HG03439 (cell line): ENCODE results near the gene LRWD1.

ENCODE experiments used
- ATAC-seq: cut with Tn5 transposase; IDR thresholded peaks from one replicate; pipeline ENCODE4 v1.9.1; 2021; ENCODE audit warnings: mild to moderate bottlenecking, moderate library complexity; ENCODE audit not compliant: unreplicated experiment

Gene LRWD1

DNA sequence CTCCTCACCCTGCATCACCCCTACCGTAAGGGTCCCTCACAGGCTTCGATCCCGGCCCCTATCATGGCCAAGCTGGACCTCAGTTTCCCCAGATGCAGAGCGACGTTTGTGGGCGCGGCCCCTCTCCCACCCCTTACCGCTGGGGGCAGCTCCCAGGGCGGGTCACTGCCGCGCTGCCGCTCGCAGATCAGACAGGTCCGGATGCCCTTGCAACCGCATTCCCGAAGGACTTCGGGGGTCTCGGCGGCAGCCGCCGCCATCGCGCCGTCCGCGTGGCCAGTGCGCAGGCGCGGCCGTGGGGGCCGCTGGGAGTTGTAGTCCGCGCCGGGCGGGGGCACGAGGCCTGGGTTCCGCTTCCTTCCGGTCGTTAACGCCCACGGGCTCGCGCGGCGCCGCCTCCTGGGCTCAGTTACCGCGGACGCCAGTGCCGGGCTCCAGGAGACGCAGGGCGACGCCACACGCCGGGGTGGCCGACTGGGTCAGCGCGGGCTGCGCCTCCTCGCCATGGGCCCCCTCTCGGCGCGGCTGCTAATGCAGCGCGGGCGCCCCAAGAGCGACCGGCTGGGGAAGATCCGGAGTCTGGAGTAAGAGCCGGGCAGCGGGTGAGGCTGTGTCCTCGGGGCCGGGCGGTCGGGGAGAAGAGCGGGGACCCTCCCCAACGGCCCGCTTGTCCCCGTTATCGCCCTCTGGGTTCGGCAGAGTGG lies at the start of gene LRWD1, which contains the start of gene ALKBH4:
TSS of gene LRWD1 (plus strand) at position 408 of the 704 bp plus-strand sequence. CDS start at position 505, 97 bp downstream.
TSS of gene ALKBH4 (minus strand) at position 287 of the 704 bp plus-strand sequence. CDS start at position 260, 27 bp downstream.
- peak; percentile 90 for ATAC-seq

DNA sequence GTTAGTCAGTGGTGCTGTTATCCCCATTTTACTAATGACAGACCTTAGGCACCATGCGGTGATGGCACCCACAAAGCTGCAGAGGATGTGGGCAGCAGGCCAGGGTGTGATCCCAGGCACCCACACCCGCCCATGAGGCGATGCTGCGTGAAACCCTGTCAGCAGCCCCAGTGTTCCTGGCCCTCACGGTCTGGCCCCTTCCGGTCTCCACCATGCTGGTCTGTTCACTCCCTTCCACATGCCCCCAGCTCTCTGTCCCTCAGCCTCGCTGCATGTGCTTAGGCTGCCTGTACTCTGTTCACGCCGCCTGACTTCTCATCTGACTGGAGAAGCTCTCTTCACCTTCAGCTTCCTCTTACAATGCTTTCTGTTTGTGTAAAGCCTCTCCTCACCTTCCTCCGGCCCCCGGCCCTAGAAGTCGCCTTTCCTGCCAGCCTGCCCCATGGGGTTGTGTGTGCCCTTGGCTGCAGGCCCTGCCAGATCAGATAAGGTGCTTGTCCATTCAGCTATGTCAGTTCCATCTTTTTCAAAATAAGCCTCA lies 49.0 kb upstream of the LRWD1 start:
- ATAC-seq: peak; percentile 41

DNA sequence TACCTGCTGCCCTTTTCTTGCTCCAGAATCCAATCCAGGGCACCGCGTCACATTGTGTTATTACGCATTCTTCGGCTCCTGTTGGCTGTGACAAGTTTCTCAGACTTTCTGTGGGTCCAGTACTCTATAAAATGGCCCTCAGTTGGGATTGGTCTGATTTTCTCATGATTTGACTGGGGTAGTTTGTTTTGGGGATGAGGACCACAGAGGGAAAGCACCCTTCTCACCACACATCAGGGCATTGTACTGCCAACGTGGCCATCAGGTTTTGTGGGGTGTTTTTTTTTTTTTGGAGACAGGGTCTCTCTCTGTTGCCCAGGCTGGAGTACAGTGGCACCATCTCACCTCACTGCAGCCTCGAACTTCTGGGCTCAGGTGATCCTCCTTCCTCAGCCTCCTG lies 48.4 kb upstream of the LRWD1 start:
- ATAC-seq: peak; percentile 8

DNA sequence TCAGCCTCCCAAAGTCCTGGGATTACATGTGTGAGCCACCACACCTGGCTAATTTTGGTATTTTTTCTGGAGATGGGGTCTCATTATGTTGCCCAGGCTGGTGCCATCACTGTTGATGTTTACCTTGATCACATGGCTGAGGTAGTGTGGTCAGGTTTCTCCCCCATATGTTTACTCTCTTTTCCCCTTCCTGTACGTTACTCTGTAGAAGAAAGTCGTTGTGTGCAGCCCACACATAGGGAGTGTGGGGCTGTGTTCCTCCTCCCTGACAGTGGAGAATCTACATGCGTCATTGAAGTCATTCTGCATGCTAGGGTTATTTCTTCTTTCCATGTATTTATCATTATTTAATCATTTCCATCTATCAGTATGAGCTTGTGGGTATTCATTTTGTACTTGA lies 47.7 kb upstream of the LRWD1 start:
- ATAC-seq: no peak

DNA sequence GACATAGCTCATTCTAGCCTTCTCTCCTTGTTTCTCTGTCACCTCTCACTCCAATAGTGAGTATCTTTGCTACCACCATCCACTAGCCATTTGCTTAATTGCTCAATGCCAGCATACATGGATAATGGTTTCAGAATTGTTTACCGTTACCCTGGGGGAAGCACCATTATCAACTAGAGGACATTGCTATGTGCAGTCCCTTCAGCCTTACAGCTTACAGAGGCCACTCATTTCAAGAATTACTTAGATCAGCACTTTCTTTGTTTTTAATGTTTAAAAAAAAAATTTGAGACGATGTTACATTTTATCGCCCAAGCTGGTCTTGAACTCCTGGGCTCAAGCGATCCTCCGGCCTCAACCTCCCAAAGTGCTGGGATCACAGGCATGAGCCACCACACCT lies 46.2 kb upstream of the LRWD1 start:
- ATAC-seq: no peak

DNA sequence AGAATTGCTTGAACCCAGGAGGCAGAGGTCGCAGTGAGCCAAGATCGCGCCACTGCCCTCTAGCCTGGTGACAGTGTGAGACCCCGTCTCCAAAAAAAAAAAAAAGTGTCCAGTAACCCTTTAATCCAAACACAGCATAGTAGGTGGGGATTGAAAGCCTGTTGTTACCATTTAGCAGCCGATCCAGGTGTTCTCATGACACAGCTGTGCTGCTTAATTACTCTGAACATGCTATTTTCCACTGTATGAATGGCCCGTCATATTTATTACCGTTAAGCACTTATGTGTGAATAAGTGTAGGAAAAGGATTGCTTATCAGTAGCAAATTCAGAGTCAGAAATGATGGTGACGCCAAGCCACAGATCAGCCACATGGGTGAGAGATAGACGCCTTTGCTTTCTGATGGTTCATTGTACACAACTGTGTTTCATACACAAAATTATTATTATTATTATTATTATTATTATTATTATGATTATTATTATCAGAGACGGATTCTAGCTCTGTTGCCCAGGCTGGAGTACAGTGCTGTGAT lies 43.0 kb upstream of the LRWD1 start:
- ATAC-seq: no peak

DNA sequence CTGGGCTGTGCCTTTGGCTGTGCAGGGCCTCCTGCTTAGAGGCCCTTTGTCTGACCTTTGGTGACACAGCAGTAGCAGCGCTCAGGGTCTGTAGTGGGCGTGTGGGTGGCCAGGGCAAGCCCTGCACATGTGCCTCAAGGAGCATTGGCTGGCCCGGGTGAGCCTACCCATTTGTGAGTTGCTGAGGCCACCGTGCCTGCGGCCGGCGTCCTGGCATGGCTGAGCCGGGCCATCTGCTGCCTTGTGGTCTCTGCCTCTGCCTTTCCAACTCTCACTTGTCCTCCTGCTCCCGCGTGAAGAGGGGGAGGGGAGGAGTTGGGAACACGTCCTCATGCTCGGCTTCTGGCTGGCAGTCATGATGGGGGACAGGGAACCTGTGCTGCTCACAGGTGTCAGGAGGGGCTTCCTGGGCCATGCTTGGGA lies 40.6 kb upstream of the LRWD1 start:
- ATAC-seq: no peak

DNA sequence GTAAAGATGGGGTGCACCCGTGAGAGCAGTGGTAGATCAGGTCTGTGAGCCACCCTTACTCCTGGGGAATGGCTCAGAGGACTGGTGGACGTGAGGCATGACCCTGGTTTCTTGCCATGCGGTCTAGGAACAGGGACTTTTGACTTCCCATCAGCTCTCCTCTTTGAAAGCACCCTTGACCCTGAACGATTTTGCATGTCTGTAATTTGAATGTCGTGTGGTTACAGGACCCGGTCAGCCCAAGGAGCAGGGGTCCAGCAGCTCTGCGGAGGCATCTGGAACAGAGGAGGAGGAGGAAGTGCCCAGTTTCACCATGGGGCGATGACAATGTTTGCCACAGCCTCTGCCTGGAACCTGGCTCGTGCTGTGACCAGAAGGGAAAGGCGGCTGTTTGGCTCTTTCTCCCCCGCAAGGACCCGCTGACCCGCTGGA lies 40.0 kb upstream of the LRWD1 start:
- no peak for ATAC-seq

DNA sequence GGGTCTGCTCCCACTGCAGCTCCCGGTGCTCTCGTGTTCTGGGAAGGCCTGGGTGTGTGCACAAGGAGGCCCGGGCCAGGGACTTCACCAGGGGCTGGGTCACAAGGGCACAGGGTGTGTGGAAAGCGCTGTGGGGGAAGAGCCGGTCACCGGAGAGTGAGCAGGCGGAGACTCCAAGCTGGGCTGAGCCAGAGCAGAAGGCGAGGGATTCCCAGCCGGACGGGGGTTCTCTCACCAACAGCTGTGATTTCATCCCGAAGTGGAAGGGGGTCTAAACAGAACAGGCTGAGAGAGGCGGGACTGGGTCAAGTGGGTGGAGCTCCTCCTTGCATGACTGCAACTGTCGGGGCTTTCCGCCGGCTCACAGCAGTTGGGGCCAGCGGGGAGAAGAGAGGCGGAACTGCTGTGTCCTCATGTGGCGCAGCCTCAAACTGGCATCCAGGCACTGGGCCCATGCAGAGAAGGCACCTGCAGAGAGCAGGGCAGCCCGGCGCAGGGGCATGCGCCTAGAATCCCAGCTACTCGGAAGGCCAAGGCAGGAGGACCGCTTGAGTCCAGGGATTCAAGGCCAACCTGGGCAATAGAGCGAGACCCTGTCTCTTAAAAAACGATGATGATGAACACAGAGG lies 39.0 kb upstream of the LRWD1 start:
- peak; percentile 52 for ATAC-seq

DNA sequence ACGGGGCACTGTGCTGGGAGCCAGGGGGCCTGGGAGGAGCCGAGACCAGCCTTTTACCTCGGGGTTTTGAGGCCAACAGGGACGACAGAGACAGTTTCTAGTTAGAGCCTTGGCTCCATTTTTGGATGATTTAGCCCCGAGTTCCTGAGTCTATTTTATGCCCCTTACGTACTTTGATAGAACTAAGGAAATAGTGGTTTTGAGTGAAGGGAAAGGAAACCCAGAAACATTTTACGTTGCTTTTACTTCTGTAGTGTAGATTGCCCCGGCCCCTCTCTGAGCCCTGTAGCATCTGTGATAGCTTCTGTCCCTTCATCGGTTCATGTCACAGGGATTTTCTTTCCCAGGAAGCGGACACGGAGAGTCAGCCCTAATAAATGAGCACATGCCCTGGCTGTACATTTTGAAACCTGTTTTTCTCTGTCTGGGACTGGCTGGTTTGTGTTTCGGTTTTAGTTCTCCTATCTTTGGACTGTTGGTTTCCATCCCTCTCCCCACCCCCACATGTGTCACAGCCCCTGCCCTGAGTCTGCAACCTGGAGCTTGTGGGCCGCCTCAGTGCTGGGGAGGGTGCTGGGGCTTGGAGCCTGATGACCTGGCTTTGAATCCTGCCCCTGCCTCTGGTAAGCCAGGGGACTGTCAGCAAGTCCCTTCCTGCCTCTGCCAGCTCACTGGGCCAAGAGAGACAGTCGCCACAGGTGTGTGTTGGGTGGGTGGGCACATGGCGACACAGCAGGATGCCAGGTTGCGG lies 38.3 kb upstream of the LRWD1 start:
- peak; percentile 50 for ATAC-seq

DNA sequence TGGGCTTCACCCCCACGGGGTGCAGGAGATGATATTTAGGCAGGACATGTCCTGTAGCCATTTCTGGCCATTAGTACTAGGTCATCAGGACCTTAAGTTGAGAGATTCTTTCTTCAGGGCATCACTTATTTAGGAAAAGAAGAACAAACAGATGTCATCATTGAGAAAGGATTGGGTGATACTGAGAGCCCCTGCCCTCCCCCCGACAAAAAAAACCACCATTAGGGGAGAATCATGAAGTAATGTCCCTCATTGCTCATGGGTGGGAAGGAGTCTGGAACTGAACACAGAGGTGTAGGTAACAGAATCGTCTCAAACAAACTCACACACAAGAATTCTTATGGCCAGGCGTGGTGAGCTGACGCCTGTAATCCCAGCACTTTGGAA lies 37.8 kb upstream of the LRWD1 start:
- ATAC-seq: no peak

DNA sequence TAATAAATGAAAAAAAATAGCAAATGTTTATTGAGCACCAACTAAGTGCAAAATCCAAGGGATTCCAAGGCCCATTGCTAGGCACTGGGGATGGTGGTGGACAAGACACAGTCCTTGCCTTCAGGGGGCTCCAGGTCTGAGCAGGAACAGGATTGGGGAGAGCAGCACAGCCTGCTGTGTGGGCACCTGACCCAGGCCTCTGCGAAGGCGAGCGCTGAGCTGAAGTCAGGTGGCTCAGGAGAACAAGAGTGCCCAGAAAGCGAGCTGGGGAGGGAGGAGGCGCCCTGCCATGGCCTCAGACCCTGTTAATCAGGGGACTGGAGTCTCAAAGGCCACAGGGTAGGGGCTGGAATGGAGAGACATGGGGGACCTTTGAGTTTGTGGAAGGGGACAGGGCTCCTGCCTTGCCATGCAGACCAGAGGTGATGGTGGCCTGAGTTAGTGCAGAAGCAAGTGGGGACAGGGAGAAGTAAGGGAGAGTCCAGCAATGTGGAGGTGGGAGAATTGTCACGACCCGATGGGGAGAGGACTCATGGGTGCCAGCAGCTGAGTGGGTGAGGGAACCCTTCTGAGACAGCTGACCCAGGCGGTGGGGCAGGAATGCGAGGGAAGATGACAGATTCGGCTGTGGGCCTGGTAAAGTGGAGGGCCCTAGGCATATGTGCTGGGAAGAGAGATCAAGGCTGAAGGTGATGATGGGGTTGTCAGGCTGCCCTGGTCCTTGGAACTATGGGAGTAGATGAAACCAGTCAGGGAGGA lies 35.5 kb upstream of the LRWD1 start:
- no peak for ATAC-seq

DNA sequence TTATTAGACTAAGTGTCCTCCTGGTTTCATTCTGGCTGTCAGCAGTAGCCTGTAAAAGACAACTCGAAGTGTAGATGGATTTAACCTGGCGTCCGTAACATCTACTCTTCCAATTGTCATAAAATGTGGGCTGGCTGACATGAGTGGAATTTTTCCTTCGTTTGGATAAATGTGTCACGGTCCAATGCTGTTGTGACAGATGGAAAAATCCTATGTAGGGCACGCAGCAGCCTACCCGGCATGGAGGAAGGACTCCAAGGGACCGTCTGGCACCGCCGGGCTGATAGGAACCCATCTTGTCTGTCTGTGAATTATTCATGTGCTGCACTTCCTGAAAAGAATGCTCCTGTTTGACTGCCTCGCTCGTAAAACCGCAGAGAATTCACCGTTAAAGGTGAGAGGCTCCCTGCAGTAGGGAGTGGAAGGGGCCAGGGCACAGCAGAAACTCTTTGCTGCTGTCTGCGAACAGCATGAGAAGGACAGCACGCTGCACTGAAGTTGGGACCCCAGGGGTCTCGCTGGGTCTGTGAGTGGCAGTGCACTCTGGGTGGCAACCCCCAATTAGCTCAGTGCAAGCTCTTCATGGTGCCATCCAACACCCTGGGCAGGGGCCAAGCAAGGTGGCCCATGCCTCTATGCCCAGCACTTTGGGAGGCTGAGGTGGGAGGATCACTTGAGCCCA lies 33.0 kb upstream of the LRWD1 start:
- ATAC-seq: no peak

DNA sequence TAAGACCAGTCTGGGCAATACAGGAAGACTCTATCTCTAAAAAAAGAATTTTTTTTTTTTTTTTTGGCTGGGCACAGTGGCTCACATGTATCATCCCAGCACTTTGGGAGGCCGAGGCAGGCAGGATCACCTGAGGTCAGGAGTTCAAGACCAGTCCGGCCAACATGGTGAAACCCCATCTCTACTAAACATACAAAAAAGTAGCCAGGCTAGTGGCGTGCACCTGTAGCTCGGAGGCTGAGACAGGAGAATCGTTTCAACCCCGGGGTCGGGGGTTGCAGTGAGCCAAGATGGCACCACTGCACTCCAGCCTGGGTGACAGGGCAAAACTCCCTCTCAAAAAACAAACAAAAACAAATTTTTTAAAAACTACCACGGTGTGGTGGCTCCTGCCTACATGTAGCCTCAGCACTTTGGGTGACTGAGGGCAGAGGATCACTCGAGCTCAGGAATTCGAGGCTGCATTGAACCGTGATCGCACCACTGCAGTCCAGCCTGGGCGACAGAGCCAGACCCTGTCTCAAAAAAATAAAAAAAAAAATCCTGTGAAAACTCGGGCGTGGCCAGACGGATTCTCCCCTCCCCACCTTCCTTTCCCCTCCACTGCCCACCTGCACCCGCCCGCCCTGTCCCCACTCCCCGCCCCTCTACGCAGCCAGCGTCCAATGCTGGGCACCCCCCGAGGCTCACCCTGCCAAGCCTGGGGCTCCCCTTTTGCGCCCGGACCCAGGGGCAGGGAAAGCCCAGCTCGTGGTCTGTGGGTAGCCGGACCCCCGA lies 32.2 kb upstream of the LRWD1 start:
- peak; percentile 17 for ATAC-seq

DNA sequence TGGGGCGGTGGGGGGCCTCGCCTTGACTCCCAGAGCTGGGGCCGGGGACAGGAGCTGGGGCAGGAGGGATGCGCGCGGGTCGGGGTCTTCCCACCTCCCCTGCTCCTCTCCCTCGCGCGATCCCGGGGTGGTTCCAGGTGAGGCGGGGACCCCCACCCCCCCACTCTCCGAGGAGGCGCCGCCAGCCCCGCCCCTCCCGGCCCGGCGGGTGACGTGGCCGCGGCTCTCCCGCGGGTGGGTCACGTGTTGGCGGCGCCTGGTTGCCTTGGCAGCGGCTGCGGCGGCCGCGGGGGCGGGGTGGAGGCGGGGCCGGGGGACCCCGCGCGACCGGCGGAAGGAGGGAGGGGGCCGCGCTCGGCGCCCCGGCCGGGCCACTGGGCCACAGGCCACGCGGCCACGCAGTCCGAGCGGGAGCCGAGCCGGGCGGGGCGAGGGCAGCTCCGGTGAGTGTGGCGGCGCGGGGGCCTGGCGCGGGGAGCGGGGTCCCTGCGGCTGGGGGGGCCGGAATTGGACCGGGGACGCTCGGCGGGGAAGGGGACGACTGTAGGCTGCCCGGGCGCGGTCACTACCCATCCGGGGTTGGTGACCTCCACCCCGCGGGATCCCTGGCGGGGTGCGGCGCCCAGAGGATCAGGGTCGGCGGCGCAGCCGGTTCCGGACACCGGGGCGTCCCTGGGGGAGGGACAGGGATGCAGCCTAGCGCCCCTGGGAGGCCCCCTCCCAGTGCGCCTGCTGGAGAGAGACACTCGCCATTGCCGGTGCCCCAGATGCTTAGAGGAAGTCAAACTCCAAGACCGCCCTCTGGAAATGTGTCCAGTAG lies 31.4 kb upstream of the LRWD1 start, which contains the start of gene ORAI2:
TSS of gene ORAI2 (plus strand) at position 357 of the 820 bp plus-strand sequence. CDS start 5,382 bp downstream, outside the sequence.
- peak; percentile 44 for ATAC-seq

DNA sequence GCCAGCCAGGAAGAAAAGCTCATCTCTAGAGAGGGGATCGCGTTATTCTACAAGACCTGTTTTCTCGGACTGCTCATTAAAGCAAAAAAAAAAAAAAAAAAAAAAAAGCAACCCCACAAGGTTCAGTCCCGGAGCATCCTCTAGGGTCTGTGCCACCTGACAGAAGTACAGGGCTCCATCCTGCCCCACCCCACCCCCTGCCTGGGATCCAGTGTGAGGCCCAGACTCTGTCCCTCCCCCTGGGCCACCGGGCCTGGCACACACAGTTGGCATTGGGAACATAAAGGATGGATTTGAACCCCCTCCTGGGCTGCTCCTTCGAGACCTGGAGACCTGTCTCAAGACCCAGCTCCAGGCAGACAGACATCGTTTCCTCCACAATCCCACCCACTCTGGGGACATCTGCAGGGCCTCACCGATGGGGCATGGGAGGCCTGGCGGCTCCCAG lies 30.7 kb upstream of the LRWD1 start:
- ATAC-seq: peak; percentile 6

DNA sequence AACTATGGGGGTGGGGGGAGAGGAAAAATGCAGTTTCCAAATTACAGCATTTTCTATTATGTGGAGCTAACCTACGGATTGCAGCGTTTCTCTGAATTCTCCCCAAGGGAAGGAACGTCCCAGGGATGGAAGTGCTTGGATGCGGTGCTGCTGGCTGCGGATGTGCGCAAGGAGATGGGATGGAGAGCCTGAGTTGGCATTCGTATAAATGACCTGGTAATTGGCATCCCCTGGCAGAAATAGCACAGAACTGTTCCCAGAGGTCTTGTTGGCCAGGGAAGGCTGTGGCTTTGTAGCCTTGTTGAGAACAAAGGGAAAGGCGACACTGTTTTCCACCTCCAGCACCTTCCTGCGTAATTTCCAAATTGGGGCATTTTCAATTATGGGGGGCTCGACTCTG lies 28.7 kb upstream of the LRWD1 start:
- ATAC-seq: no peak
